BLaER1 (cell line): Measurements from ENCODE around the gene RERG.

Source experiments
- H3K27ac ChIP-seq: shearing (Covaris generic); formaldehyde crosslinking; 2 replicates; pipeline ENCODE4 v1.8.1; 2022
- H3K27me3 ChIP-seq: shearing (Covaris generic); formaldehyde crosslinking; 2 replicates; pipeline ENCODE4 v1.8.1; 2022
- H3K36me3 ChIP-seq: shearing (Covaris generic); formaldehyde crosslinking; 2 replicates; pipeline ENCODE4 v1.8.1; 2022
- H3K4me1 ChIP-seq: shearing (Covaris generic); formaldehyde crosslinking; 2 replicates; pipeline ENCODE4 v1.8.1; 2022
- H3K4me2 ChIP-seq: shearing (Covaris generic); formaldehyde crosslinking; 2 replicates; pipeline ENCODE4 v1.8.1; 2022
- H3K4me3 ChIP-seq: shearing (Covaris generic); formaldehyde crosslinking; 2 replicates; pipeline ENCODE4 v1.8.1; 2022
- H3K9ac ChIP-seq: shearing (Covaris generic); formaldehyde crosslinking; 2 replicates; pipeline ENCODE4 v1.8.1; 2022
- H3K9me3 ChIP-seq: shearing (Covaris generic); formaldehyde crosslinking; 2 replicates; pipeline ENCODE4 v1.8.1; 2022
- H4K20me1 ChIP-seq: shearing (Covaris generic); formaldehyde crosslinking; 2 replicates; pipeline ENCODE4 v1.8.1; 2022
- Cebpa-rat ChIP-seq: shearing (Covaris generic); IDR thresholded peaks from 2 replicates; pipeline ENCODE4 v1.8.1; 2022

RERG gene

GRCh38 chr12:15194456-15195368 is 26.5 kb downstream of the RERG start:
- Histone ChIP-seq H4K20me1 (no peaks in the 10 kb centered on the region), H3K4me3 (no peak overlapping the region), H3K9me3 (no peaks in the 10 kb centered on the region), H3K4me2 (no peak overlapping the region), H3K4me1 (no peaks in the 10 kb centered on the region), H3K9ac (no peak overlapping the region), H3K27me3 (no peaks in the 10 kb centered on the region), H3K27ac (no peak overlapping the region), H3K36me3 (no peaks in the 10 kb centered on the region)
- TF ChIP-seq Cebpa-rat = no peak

GRCh38 chr12:15193946-15194345 is 27.3 kb downstream of the RERG start:
- no peak overlapping the region for H3K4me3 ChIP-seq
- TF ChIP-seq Cebpa-rat = no peak
- no peaks in the 10 kb centered on the region for H4K20me1 ChIP-seq
- no peaks in the 10 kb centered on the region for H3K27me3 ChIP-seq
- H3K27ac ChIP-seq = no peak overlapping the region
- H3K4me1 ChIP-seq = no peaks in the 10 kb centered on the region
- H3K36me3 ChIP-seq = no peaks in the 10 kb centered on the region
- H3K9ac ChIP-seq = no peak overlapping the region
- no peak overlapping the region for H3K4me2 ChIP-seq
- H3K9me3 ChIP-seq = no peaks in the 10 kb centered on the region

GRCh38 chr12:15192720-15193119 is 28.5 kb downstream of the RERG start:
- Histone ChIP-seq H4K20me1 (no peaks in the 10 kb centered on the region), H3K36me3 (no peaks in the 10 kb centered on the region), H3K4me3 (no peak overlapping the region), H3K27ac (no peak overlapping the region), H3K27me3 (no peaks in the 10 kb centered on the region), H3K9me3 (no peaks in the 10 kb centered on the region), H3K9ac (no peak overlapping the region), H3K4me1 (no peaks in the 10 kb centered on the region), H3K4me2 (no peak overlapping the region)
- no peak for TF ChIP-seq Cebpa-rat

- Histone ChIP-seq H4K20me1 (no peaks in the 10 kb centered on the region), H3K4me1 (no peaks in the 10 kb centered on the region), H3K27me3 (no peaks in the 10 kb centered on the region), H3K4me2 (no peak overlapping the region), H3K27ac (no peak overlapping the region), H3K9me3 (no peaks in the 10 kb centered on the region), H3K9ac (no peak overlapping the region), H3K4me3 (no peak overlapping the region), H3K36me3 (no peaks in the 10 kb centered on the region)
- no peak for TF ChIP-seq Cebpa-rat
Measured at GRCh38 chr12:15188127-15188526, 33.1 kb downstream of the RERG start.

GRCh38 chr12:15186597-15186996 is 34.6 kb downstream of the RERG start:
- no peaks in the 10 kb centered on the region for H3K27me3 ChIP-seq
- H4K20me1 ChIP-seq = no peaks in the 10 kb centered on the region
- no peak overlapping the region for H3K27ac ChIP-seq
- H3K4me2 ChIP-seq = no peak overlapping the region
- H3K9me3 ChIP-seq = no peaks in the 10 kb centered on the region
- no peaks in the 10 kb centered on the region for H3K4me1 ChIP-seq
- no peaks in the 10 kb centered on the region for H3K36me3 ChIP-seq
- no peak for TF ChIP-seq Cebpa-rat
- no peak overlapping the region for H3K9ac ChIP-seq
- no peak overlapping the region for H3K4me3 ChIP-seq

GRCh38 chr12:15184484-15184883 is 36.7 kb downstream of the RERG start:
- H3K4me3 ChIP-seq = no peak overlapping the region
- no peaks in the 10 kb centered on the region for H3K9me3 ChIP-seq
- H3K27ac ChIP-seq = no peak overlapping the region
- TF ChIP-seq Cebpa-rat = no peak
- no peaks in the 10 kb centered on the region for H3K4me1 ChIP-seq
- no peak overlapping the region for H3K9ac ChIP-seq
- H3K36me3 ChIP-seq = no peaks in the 10 kb centered on the region
- no peaks in the 10 kb centered on the region for H3K27me3 ChIP-seq
- H4K20me1 ChIP-seq = no peaks in the 10 kb centered on the region
- no peak overlapping the region for H3K4me2 ChIP-seq

GRCh38 chr12:15183821-15184220 is 37.4 kb downstream of the RERG start:
- H3K27ac ChIP-seq = no peak overlapping the region
- no peaks in the 10 kb centered on the region for H3K9me3 ChIP-seq
- no peak for TF ChIP-seq Cebpa-rat
- H3K36me3 ChIP-seq = no peaks in the 10 kb centered on the region
- no peaks in the 10 kb centered on the region for H4K20me1 ChIP-seq
- no peak overlapping the region for H3K4me2 ChIP-seq
- H3K4me1 ChIP-seq = no peaks in the 10 kb centered on the region
- H3K9ac ChIP-seq = no peak overlapping the region
- no peaks in the 10 kb centered on the region for H3K27me3 ChIP-seq
- H3K4me3 ChIP-seq = no peak overlapping the region

GRCh38 chr12:15181017-15181683 is 40.1 kb downstream of the RERG start:
- Histone ChIP-seq H3K4me1 (no peaks in the 10 kb centered on the region), H3K4me3 (no peak overlapping the region), H4K20me1 (no peaks in the 10 kb centered on the region), H3K9ac (no peak overlapping the region), H3K36me3 (no peaks in the 10 kb centered on the region), H3K4me2 (no peak overlapping the region), H3K27me3 (no peaks in the 10 kb centered on the region), H3K27ac (no peak overlapping the region), H3K9me3 (no peaks in the 10 kb centered on the region)
- no peak for TF ChIP-seq Cebpa-rat

- Histone ChIP-seq H3K4me3 (no peak overlapping the region), H3K9me3 (no peaks in the 10 kb centered on the region), H3K4me1 (peaks cover 5% of the 10 kb centered on the region), H3K9ac (no peak overlapping the region), H3K27ac (no peak overlapping the region), H3K4me2 (no peak overlapping the region), H3K36me3 (no peaks in the 10 kb centered on the region), H3K27me3 (no peaks in the 10 kb centered on the region), H4K20me1 (no peaks in the 10 kb centered on the region)
- TF ChIP-seq Cebpa-rat = no peak
Measured at GRCh38 chr12:15180325-15180724, 40.9 kb downstream of the RERG start.

- Histone ChIP-seq H3K4me1 (peaks cover 8% of the 10 kb centered on the region), H3K36me3 (no peaks in the 10 kb centered on the region), H3K4me2 (no peak overlapping the region), H3K27ac (no peak overlapping the region), H3K9ac (no peak overlapping the region), H4K20me1 (no peaks in the 10 kb centered on the region), H3K4me3 (no peak overlapping the region), H3K27me3 (no peaks in the 10 kb centered on the region), H3K9me3 (no peaks in the 10 kb centered on the region)
- TF ChIP-seq Cebpa-rat = no peak
Measured at GRCh38 chr12:15179672-15180071, 41.5 kb downstream of the RERG start.
